ENCODE data around the gene DGKQ. TPM values are rescaled to one million over a fixed set of nuclear protein-coding genes. Genes with fewer than 3 reads are reported as not detected.

Gene DGKQ
- total and polyA plus RNA-seq, 9 of the 15 experiments (the other 6 are each of a cell fraction or from before 2014, with no cell fraction given), result 0.17 to 22.0 (median 5.6) TPM

DNA sequence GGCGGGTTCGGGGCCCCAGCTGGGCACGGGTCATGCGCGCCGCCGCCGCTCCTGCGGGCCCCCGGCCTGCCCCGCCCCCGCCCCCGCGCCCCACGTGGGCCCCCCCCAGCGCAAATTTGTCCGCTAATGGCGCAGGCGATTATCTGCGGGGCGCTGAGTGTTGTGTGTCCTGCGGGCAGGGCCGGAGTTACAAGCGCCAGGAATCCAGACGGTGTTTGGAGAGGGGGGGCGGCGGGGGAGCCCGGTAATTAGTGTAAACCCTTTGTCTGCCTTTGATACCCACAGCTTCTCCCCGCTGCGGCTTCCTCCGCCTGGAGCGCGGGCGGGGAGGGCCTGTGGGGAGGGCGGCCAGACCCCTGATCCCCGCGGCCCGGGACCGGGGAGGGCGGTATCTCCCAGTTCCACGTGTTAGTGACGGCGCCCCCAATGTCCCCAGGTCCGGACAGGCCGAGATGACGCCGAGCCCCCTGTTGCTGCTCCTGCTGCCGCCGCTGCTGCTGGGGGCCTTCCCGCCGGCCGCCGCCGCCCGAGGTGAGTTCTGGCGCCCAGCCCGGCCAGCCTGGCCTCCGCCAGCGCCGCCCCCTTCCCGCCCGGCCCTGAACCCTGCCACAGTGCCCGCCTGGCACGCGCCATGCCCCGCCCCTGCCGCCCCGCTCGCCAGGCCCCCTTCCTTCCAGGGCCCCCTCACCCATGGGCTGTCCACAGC is 38.8 kb upstream of the DGKQ start (continued):
- TF ChIP-seq PCBP1 (IDR thresholded peaks at IDR 0.05; ENCODE audit: low read depth, low read length, poor library complexity, severe bottlenecking) (peak; percentile 35), CXXC5 (CRISPR knock-in tag; IDR thresholded peaks at IDR 0.05) (peak; percentile 75), CBX5 (IDR thresholded peaks at IDR 0.05; ENCODE audit: borderline replicate concordance, low read depth) (peak; percentile 61; the same call in 1 of the 2 replicates), TFE3 (CRISPR knock-in tag; IDR thresholded peaks at IDR 0.05) (no peak), ZNF124 (CRISPR knock-in tag; IDR thresholded peaks at IDR 0.05) (no peak), ARID1B (IDR thresholded peaks at IDR 0.05) (0 out of 2 replicates have a peak, but pooled peaks have one; percentile 13), SAP30 (IDR thresholded peaks at IDR 0.05; ENCODE audit: borderline replicate concordance, insufficient read depth, low read depth, low read length, poor library complexity, severe bottlenecking) (no peak), TRIM28 (IDR thresholded peaks at IDR 0.05) (peak; percentile 87; the same call in 1 of the 2 replicates), TFAP4 (CRISPR knock-in tag; IDR thresholded peaks at IDR 0.05; ENCODE audit: borderline replicate concordance) (peak; percentile 46; the same call in 1 of the 2 replicates), ZFPM2 (CRISPR knock-in tag; IDR thresholded peaks at IDR 0.05) (no peak), SRF (CRISPR knock-in tag; IDR thresholded peaks at IDR 0.05) (no peak), ZNF232 (CRISPR knock-in tag; IDR thresholded peaks at IDR 0.05) (no peak)
- TF ChIP-seq, protein P1, sequence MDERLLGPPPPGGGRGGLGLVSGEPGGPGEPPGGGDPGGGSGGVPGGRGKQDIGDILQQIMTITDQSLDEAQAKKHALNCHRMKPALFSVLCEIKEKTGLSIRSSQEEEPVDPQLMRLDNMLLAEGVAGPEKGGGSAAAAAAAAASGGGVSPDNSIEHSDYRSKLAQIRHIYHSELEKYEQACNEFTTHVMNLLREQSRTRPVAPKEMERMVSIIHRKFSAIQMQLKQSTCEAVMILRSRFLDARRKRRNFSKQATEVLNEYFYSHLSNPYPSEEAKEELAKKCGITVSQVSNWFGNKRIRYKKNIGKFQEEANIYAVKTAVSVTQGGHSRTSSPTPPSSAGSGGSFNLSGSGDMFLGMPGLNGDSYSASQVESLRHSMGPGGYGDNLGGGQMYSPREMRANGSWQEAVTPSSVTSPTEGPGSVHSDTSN (CRISPR knock-in tag; IDR thresholded peaks at IDR 0.05; ENCODE audit: low read depth), result no peak
- TF ChIP-seq, protein P1 (tag; conservative IDR thresholded peaks at IDR 0.05; ENCODE audit: low read depth), result no peak
- TF ChIP-seq, protein P2, sequence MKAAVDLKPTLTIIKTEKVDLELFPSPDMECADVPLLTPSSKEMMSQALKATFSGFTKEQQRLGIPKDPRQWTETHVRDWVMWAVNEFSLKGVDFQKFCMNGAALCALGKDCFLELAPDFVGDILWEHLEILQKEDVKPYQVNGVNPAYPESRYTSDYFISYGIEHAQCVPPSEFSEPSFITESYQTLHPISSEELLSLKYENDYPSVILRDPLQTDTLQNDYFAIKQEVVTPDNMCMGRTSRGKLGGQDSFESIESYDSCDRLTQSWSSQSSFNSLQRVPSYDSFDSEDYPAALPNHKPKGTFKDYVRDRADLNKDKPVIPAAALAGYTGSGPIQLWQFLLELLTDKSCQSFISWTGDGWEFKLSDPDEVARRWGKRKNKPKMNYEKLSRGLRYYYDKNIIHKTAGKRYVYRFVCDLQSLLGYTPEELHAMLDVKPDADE (conservative IDR thresholded peaks at IDR 0.05; ENCODE audit: control insufficient read depth, low read depth, low read length), result no peak
